Occipital lobe (tissue), 2 donors: ENCODE data around the gene ARHGAP18. TPM values are rescaled to one million over a fixed set of nuclear protein-coding genes. Genes with fewer than 3 reads are reported as not detected.
"Not testable (repeated sequence)": the region's sequence is repeated elsewhere in the genome, so short reads cannot be mapped to it uniquely, and the experiment has no call there.

Experiments
- DNase-seq: peaks from one replicate; lab custom pipeline; 2025; lab: John Stamatoyannopoulos, UW
- total RNA-seq: library from RNA; depleted of rRNA; stranded (reverse); fragments of >200 nt; gene quantifications from one replicate; pipeline ENCODE4 v1.2.3, GENCODE V29; 2014

ARHGAP18 gene
- total RNA-seq, 1 donor from 2014 or later = 8.6 TPM

GRCh38 chr6:129586815-129587214 is 123.2 kb downstream of the ARHGAP18 start:
- no peak for DNase-seq

GRCh38 chr6:129583866-129584265 is 126.1 kb downstream of the ARHGAP18 start:
- DNase-seq = no peak

- no peak for DNase-seq
Measured at GRCh38 chr6:129578315-129578714, 131.7 kb downstream of the ARHGAP18 start.

GRCh38 chr6:129577691-129578090 is 132.3 kb downstream of the ARHGAP18 start:
- no peak for DNase-seq

- no peak for DNase-seq
Measured at GRCh38 chr6:129576456-129576855, 133.5 kb downstream of the ARHGAP18 start.

GRCh38 chr6:129575378-129576118 is 134.4 kb downstream of the ARHGAP18 start:
- no peak for DNase-seq

GRCh38 chr6:129574605-129575004 is 135.4 kb downstream of the ARHGAP18 start:
- not testable (repeated sequence) for DNase-seq

GRCh38 chr6:129570929-129571328 is 139.0 kb downstream of the ARHGAP18 start:
- not testable (repeated sequence) for DNase-seq

GRCh38 chr6:129568015-129568414 is 142.0 kb downstream of the ARHGAP18 start:
- DNase-seq = no peak

- DNase-seq = no peak
Measured at GRCh38 chr6:129567374-129567773, 142.6 kb downstream of the ARHGAP18 start.

- no peak for DNase-seq
Measured at GRCh38 chr6:129565811-129566210, 144.2 kb downstream of the ARHGAP18 start.

GRCh38 chr6:129565366-129565765 is 144.6 kb downstream of the ARHGAP18 start:
- DNase-seq = no peak

- no peak for DNase-seq
Measured at GRCh38 chr6:129558248-129558647, 151.7 kb downstream of the ARHGAP18 start.

GRCh38 chr6:129555206-129555832 is 154.7 kb downstream of the ARHGAP18 start:
- DNase-seq = no peak

- no peak for DNase-seq
Measured at GRCh38 chr6:129552413-129552812, 157.6 kb downstream of the ARHGAP18 start.

GRCh38 chr6:129551486-129551885 is 158.5 kb downstream of the ARHGAP18 start:
- DNase-seq = no peak

- DNase-seq = no peak
Measured at GRCh38 chr6:129546702-129547101, 163.3 kb downstream of the ARHGAP18 start.

- no peak for DNase-seq
Measured at GRCh38 chr6:129544892-129545612, 164.9 kb downstream of the ARHGAP18 start.

- no peak for DNase-seq
Measured at GRCh38 chr6:129543981-129544380, 166.0 kb downstream of the ARHGAP18 start.

GRCh38 chr6:129542705-129543104 is 167.3 kb downstream of the ARHGAP18 start:
- no peak for DNase-seq

GRCh38 chr6:129539032-129539431 is 170.9 kb downstream of the ARHGAP18 start:
- no peak for DNase-seq

- peak; percentile 5 for DNase-seq
Measured at GRCh38 chr6:129536271-129536670, 173.7 kb downstream of the ARHGAP18 start.
